GM18505 (cell line): ENCODE data around the gene DOK1.

Experiments used
- ATAC-seq: cut with Tn5 transposase; IDR thresholded peaks from one replicate; pipeline ENCODE4 v1.9.1; 2021; ENCODE audit not compliant: unreplicated experiment
- POLR2A ChIP-seq: IDR thresholded peaks from 4 replicates; pipeline ENCODE4 v1.6.1; 2011; ENCODE audit warnings: borderline replicate concordance; ENCODE audit not compliant: insufficient read depth, insufficient read length; ENCODE audit errors: extremely low read depth

The DOK1 gene

DNA sequence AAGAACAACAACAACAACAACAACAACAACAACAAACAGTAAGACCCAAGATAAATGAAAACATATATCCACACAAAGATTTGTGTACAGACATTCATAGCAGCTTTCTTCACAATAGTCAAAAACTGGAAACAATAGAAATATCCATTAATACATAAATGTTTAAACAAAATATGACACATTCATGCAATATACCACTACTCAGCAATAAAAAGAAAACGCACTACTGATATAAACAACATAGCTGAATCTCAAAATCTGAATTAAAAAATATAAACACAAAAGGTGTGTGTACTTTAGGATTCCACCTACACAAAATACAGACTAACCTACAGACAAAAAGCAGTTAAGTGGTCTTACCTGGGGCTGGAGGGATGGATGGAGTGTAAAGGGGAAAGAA lies 42.1 kb downstream of the DOK1 start:
- TF ChIP-seq POLR2A = no peak
- no peak for ATAC-seq

DNA sequence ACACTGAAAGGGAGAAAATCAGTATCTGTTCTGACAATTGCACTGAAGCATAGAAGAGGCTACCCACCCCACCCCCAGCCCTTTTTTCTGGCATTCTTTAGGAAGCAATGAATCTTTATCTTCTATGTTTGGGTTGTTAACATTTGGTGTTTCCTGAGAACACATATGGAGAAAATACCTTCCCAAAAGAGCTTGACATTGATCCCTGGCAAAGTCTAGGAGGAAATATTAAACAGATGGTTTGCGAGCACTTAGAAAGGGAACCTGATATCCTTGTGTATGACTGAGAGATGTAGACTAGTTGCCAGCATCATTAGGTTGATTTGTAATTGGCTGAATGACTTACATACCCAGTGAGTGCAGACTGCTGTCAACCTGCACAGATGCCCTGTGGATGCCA lies 42.9 kb downstream of the DOK1 start:
- TF ChIP-seq POLR2A = no peak
- no peak for ATAC-seq

DNA sequence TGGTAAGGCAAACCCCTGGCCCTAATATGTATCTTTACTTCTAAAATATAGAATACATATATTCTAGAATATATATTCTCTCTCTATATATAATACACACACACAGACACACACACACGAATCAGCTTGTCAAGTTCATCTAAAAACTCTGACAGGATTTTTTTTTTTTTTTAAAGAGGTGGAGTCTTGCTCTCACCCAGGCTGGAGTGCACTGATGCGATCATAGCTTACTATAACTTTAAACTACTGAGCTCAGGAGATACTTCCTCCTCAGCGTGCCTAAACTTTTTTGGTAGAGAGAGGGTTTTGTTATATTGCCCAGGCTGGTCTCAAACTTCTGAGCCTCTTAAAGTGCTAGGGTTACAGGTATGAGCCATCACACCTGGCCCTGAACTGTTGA lies 45.2 kb downstream of the DOK1 start:
- TF ChIP-seq POLR2A = no peak
- ATAC-seq = no peak

DNA sequence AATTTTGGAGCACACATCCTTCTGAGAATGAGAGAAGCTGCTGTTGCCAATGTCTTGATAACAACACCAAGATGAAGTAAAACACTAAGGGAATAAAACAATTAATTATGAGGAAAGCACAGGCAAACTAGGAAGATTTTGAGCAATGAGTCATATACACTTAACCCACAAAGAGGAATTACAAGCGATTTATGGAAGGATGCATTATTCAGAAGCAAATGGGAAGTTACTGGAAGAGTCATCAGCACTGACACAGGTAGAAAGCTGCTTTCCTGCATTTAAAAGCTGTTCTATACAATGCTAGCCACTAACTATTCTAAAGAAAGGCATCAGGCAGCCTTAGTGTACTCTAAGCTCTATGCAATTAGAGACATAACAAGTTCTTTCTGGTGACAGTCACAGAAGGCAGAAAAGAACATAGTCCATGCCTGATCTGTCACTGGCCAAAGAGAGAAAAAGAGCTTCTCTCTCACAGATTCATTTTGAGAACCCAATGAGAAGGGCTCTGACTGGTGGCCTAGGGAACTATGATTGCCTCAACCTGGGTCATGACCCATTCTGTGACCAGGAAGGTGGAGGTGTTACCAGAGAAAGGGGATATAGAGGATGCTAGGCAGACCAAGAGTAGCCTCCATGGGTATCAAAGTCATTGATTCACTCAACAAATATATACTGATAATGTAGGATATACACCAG lies 48.2 kb downstream of the DOK1 start:
- no peak for ATAC-seq
- TF ChIP-seq POLR2A = no peak

DNA sequence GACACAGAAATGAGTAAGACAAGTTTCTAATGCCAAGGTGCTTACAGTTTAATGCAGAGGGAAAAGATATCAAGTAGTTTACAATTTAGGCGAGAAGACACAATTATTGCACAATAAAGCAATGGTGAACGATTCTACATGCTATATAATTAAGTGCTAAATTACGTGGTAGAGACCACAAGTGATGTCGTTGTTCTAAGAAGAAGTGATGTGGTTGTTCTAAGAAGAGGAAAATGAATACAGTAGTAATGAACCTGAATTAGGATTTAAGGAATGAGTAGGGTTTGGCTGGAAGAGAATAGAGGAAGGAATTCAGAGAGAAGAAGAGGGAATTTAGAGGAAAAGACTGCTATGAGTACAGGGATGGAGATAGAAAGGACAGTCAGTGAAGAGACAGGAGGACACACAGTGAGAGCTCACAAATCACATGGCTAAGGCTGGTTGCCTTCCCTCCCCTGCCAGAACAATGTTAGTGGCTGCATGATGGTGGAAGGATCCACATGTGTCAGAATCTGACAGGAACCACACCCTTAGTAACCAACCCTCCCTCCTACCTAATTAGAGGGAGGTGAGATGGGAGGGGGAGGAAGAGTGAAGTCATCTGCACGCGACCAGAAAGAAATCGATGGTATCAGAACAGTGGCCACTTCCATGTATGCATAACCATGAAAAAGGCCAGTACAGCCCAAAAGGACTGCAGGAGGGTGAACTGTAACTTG lies 48.9 kb downstream of the DOK1 start:
- TF ChIP-seq POLR2A = no peak
- no peak for ATAC-seq

DNA sequence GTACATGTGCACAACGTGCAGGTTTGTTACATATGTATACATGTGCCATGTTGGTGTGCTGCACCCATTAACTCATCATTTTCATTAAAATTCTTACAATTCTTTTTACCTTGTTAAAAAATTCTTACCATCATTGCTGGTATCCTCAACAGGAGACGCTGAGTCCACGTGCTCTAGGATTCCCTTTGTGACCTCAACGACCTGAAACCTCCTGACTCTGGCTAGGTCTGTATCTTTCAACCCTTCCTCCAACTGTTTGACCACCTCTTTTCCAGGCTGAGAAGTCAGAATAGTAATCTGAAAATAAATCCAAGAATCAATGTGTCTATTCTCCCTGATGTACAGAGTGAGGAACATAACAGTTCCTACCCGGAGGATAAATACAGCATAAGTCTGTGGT lies 52.4 kb downstream of the DOK1 start:
- ATAC-seq = no peak
- TF ChIP-seq POLR2A = no peak
